Stomach (tissue), 9 donors: ENCODE results near the gene CCDC148. TPM values are rescaled to one million over a fixed set of nuclear protein-coding genes. Genes with fewer than 3 reads are reported as not detected.

Experiments
- DNase-seq, 2 donors: peaks; one replicate each; pipeline versions ENCODE4 v3.0.0 to v3.0.0-alpha.2; 2013 to 2019
- H3K27ac ChIP-seq, 5 donors: fragments of 200-600 bp in 4 of 5; sonication (generic) in 4 of 5; one replicate each; pipeline ENCODE4 v1.5.1; 2013 to 2019; ENCODE audit warnings: mild to moderate bottlenecking in 1 of 5, moderate library complexity in 1 of 5
- H3K27me3 ChIP-seq, 3 donors: fragments of 200-600 bp; sonication (generic); one replicate each; pipeline ENCODE4 v1.5.1; 2017 to 2019; ENCODE audit warnings: mixed run types in 1 of 3
- H3K36me3 ChIP-seq, 4 donors: fragments of 200-600 bp; sonication (generic); 1 replicate in 3 of 4; 2 replicates in 1 of 4; pipeline ENCODE4 v1.5.1; 2016 to 2019
- H3K4me1 ChIP-seq, 4 donors: fragments of 200-600 bp; sonication (generic); one replicate each; pipeline ENCODE4 v1.5.1; 2016 to 2019
- H3K4me3 ChIP-seq, 4 donors: fragments of 200-600 bp; sonication (generic) in 3 of 4; one replicate each; pipeline ENCODE4 v1.5.1; 2016 to 2019; ENCODE audit warnings: mild to moderate bottlenecking in 1 of 4
- H3K9me3 ChIP-seq, 4 donors: fragments of 200-600 bp; sonication (generic); one replicate each; pipeline ENCODE4 v1.5.1; 2016 to 2019
- EP300 ChIP-seq: sonication (generic); formaldehyde crosslinking; IDR thresholded peaks from one replicate; pipeline ENCODE4 v1.6.1; 2017; ENCODE audit warnings: antibody characterized with exemption
- POLR2A ChIP-seq, 4 donors: fragments of 450-650 bp; IDR thresholded peaks; one replicate each; pipeline ENCODE4 v1.6.1; 2016; ENCODE audit warnings: antibody characterized with exemption in 4 of 4, control low read depth in 2 of 4, mild to moderate bottlenecking in 1 of 4, moderate library complexity in 1 of 4
- POLR2AphosphoS5 ChIP-seq, 3 donors: sonication (generic); formaldehyde crosslinking; IDR thresholded peaks; one replicate each; pipeline ENCODE4 v1.6.1; 2016; ENCODE audit warnings: antibody characterized with exemption in 3 of 3
- WGBS, 5 donors: extraction: QIAGEN DNeasy Blood & Tissue Kit in 3 of 5; methylation state at CpG; one replicate each; pipeline versions ENCODE4 v1.1.5 to v1.1.7; 2013 to 2018; 5-methylcytosine and 5-hydroxymethylcytosine counted together
- intact Hi-C: fragments of 100-400 bp; cut with DNase I; formaldehyde crosslinking; loops from one replicate; pipeline ENCODE4 v1.15.1; 2023; ENCODE audit warnings: low total_unique reads
- polyA plus RNA-seq, 3 donors: library from polyadenylated mRNA; stranded (reverse); fragments of 200-250 nt; gene quantifications; one replicate each; pipeline ENCODE4 v1.2.3, GENCODE V29; 2013
- total RNA-seq, 5 donors: library from RNA; depleted of rRNA; stranded (reverse); fragments of >200 nt; gene quantifications; one replicate each; pipeline versions ENCODE4 v1.1.0 to v1.2.3, GENCODE V29; 2014 to 2016
- TF ChIP-seq, protein P1 (sequence below), 7 experiments: fragments of 450-650 bp in 4 of 7; fragments of 200-600 bp in 3 of 7; sonication (generic) in 3 of 7; IDR thresholded peaks; one replicate each; pipeline ENCODE4 v1.5.1; 2016 to 2019; ENCODE audit warnings: antibody characterized with exemption in 7 of 7, control low read depth in 2 of 7, mild to moderate bottlenecking in 1 of 7
- donor health status: healthy with polysubstance abuse.
- donor health status: Bipolar disorder and iron deficiency.
- donor health status: healthy.

Gene CCDC148
- total and polyA plus RNA-seq, 8 donors = 0.25 to 1.3 (median 0.43) TPM; not detected in 5

DNA sequence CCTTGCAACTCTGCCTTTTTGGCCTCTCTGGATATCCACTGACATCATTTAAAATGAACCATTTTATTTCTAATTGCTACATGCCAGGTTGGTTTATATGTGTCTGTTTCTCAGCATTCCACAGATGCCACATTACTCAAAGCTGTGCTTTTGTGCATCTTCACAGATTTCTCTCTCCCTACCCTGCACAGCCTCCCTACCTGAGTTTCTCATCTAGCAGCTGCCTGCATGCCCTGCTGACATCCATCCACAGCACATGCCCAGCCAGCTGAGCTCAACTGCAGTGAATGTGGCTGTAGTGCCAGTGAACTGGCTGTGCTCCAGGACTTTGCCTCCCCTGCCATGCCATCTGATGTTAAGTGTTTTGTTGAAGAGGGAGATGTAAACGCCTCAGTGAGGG lies 44.7 kb upstream of the CCDC148 start:
- H3K36me3 ChIP-seq = no peaks in the 10 kb centered on the region
- no peak overlapping the region for H3K4me3 ChIP-seq
- TF ChIP-seq POLR2A (IDR thresholded peaks at IDR 0.05) = no peak
- TF ChIP-seq POLR2AphosphoS5 (IDR thresholded peaks at IDR 0.05) = no peak
- TF ChIP-seq EP300 = no peak
- TF ChIP-seq, protein P1, sequence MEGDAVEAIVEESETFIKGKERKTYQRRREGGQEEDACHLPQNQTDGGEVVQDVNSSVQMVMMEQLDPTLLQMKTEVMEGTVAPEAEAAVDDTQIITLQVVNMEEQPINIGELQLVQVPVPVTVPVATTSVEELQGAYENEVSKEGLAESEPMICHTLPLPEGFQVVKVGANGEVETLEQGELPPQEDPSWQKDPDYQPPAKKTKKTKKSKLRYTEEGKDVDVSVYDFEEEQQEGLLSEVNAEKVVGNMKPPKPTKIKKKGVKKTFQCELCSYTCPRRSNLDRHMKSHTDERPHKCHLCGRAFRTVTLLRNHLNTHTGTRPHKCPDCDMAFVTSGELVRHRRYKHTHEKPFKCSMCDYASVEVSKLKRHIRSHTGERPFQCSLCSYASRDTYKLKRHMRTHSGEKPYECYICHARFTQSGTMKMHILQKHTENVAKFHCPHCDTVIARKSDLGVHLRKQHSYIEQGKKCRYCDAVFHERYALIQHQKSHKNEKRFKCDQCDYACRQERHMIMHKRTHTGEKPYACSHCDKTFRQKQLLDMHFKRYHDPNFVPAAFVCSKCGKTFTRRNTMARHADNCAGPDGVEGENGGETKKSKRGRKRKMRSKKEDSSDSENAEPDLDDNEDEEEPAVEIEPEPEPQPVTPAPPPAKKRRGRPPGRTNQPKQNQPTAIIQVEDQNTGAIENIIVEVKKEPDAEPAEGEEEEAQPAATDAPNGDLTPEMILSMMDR (IDR thresholded peaks at IDR 0.05) = no peak
- H3K4me1 ChIP-seq = peaks cover 16 to 82% (median 39%) of the 10 kb centered on the region in 4 donors
- WGBS, 5 donors = 24 to 70% (median 50%) methylated on average over 1 of the region's 1 CpG
- DNase-seq = peak; percentile 35 to 51
- intact Hi-C loops = no loop called here
- no peaks in the 10 kb centered on the region for H3K9me3 ChIP-seq
- no peaks in the 10 kb centered on the region for H3K27me3 ChIP-seq
- H3K27ac ChIP-seq = no peak overlapping the region

DNA sequence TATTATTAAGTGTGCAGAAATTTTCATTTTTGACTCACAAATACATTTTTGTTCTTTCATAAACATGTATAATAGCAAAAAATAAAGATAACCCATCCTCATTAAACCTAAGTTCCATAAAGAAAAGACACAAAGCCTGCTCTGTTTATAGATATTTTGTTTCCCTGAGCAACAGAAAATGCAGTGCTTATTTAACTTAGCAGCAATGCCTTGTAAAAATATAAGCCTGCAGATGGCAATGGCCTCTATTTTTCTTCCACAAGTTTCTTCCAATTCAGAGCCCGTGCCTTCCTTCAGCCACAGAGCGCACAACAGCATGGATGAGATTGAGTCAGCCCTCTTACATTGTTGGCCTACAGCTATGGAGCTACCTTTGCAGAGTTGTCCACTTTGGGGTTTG lies 43.8 kb upstream of the CCDC148 start:
- 80 to 96% (median 90%) methylated on average over 2 of the region's 2 CpGs for whole genome bisulfite sequencing, 5 donors
- no peaks in the 10 kb centered on the region for H3K36me3 ChIP-seq
- H3K4me3 ChIP-seq = no peak overlapping the region
- peaks cover 16 to 86% (median 38%) of the 10 kb centered on the region in 4 donors for H3K4me1 ChIP-seq
- no peak for TF ChIP-seq POLR2A (IDR thresholded peaks at IDR 0.05)
- TF ChIP-seq, protein P1 (IDR thresholded peaks at IDR 0.05) = no peak
- no peak for TF ChIP-seq POLR2AphosphoS5 (IDR thresholded peaks at IDR 0.05)
- no peak for TF ChIP-seq EP300
- intact Hi-C loops = no loop called here
- H3K27ac ChIP-seq = no peak overlapping the region
- DNase-seq = peak in 1 of 2 donors; percentile 16
- no peaks in the 10 kb centered on the region for H3K27me3 ChIP-seq
- no peaks in the 10 kb centered on the region for H3K9me3 ChIP-seq

DNA sequence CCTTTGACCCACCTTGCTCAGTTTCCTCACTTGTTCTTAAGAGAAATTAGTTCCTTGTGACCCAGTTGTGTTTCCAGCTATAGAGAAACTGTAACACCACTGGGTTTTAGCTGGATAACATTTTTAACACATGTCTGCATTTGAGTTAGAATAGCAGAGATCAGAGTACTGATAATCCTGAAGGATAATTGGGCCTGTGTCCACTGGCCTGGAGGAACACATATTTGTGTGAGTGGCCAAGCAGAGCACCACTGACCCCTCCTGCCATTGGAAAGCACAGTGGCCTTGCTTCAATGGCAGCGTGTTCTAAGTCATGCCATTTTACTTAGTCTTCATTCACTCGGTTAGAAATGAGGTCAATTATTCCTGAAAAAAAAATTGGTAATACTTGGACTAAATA lies 42.8 kb upstream of the CCDC148 start:
- no peaks in the 10 kb centered on the region for H3K27me3 ChIP-seq
- no peak for DNase-seq
- 84 to 95% (median 92%) methylated on average over 2 of the region's 2 CpGs for WGBS, 5 donors
- H3K36me3 ChIP-seq = no peaks in the 10 kb centered on the region
- H3K9me3 ChIP-seq = no peaks in the 10 kb centered on the region
- no peak overlapping the region for H3K4me3 ChIP-seq
- H3K27ac ChIP-seq = no peak overlapping the region
- peaks cover 16 to 82% (median 36%) of the 10 kb centered on the region in 4 donors for H3K4me1 ChIP-seq
- intact Hi-C loops = no loop called here
- TF ChIP-seq POLR2A (IDR thresholded peaks at IDR 0.05) (no peak), POLR2AphosphoS5 (IDR thresholded peaks at IDR 0.05) (no peak), EP300 (no peak)
- TF ChIP-seq, protein P1 (IDR thresholded peaks at IDR 0.05) = no peak

DNA sequence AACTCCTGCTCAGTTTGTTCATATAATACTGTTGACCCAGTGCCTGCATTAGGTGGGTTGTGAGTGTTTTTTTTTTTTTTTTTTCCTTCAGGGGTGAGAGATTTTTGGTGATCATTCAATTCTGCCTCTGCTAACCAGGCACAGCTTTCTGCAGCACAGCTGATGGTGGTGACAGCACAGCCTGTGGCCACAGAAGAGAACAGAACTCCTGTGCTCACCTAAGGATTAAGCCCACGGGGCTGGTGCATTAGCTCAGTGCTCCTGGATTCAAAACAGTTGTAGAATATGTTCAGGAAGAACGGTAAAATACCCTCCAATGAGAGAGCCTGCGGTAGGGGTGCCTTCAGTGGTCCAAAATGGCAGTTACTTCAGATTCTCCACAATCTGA lies 42.2 kb upstream of the CCDC148 start:
- H3K4me3 ChIP-seq = no peak overlapping the region
- 83 to 94% (median 88%) methylated on average over 3 of the region's 3 CpGs for WGBS, 5 donors
- H3K27me3 ChIP-seq = no peaks in the 10 kb centered on the region
- peaks cover 18 to 82% (median 36%) of the 10 kb centered on the region in 4 donors for H3K4me1 ChIP-seq
- no peak for TF ChIP-seq EP300
- TF ChIP-seq, protein P1 (IDR thresholded peaks at IDR 0.05) = no peak
- no peak for TF ChIP-seq POLR2A (IDR thresholded peaks at IDR 0.05)
- no peaks in the 10 kb centered on the region for H3K9me3 ChIP-seq
- no peak for DNase-seq
- intact Hi-C loops = no loop called here
- H3K27ac ChIP-seq = peak overlapping the region in 1 of 5 donors; percentile 76
- H3K36me3 ChIP-seq = no peaks in the 10 kb centered on the region
